Glomerular visceral epithelial cell (primary cell): ENCODE measurements around the gene FAXDC2.

Source experiments
- DNase-seq: peaks from one replicate; pipeline ENCODE4 v3.0.0-alpha.2; 2016; ENCODE audit errors: extremely low spot score

Gene FAXDC2, protein sequence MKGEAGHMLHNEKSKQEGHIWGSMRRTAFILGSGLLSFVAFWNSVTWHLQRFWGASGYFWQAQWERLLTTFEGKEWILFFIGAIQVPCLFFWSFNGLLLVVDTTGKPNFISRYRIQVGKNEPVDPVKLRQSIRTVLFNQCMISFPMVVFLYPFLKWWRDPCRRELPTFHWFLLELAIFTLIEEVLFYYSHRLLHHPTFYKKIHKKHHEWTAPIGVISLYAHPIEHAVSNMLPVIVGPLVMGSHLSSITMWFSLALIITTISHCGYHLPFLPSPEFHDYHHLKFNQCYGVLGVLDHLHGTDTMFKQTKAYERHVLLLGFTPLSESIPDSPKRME

DNA sequence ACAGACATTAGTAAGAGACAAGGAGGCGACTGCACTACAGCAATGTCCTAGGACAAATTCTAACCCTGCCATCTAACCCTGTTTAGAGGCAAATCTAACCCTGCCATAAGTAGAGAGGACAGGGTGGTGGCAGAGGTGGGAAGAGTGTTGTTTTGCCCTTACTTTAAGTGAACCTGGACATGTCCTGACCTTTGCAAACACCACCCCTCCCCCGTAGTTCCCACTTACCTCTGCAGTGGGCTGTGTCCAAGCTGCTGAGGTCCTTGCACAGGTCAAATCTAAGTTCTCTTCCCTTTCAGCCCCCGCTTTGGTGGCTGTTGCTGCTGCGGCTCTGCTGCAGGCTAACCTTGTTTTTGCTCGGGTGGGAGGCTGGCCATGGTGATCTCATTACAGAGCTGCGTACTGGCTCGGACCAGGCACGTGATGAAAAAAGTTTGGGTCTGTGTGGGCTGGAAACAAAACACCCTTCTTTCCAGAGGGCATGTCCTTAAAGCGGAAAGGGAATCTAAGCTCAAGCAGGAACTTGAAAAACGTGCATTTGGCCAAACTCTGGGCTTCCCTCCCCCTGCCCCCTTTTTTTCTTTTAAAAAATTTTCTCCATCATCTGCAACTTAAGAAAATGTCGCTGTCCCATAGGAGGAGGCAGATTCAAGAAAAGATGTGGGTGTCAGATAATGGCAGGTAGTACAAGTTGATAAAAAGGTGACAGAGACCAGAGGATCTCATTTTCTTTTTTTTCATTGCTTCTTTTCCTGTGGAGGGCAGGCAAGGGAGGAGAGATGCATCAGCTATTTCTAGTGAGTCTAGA, at the start of gene FAXDC2:
Gene FAXDC2 (minus strand): TSS at position 349 of the 808 bp plus-strand sequence. CDS start 12,425 bp downstream, outside the sequence.
- peak; percentile 49 for DNase-seq

DNA sequence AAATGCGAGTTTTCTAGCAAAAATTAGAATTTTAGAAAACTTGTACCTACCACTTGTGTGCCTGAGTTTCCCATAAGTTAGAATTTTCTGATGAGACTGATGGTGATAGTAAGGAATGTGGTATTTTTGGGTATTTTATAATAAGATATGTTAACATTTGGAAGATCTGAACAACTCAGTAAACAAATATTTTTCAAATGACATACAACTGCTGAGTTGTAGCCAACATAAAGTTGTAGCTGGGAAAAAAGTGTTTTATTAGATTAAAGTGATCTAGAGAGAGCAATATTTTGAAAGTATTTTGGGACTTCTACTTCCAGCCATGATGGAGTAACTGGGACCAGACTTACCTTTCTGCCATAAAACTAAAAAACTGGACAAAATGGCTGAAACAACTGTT, 49.7 kb upstream of the FAXDC2 start:
- DNase-seq, result no peak

DNA sequence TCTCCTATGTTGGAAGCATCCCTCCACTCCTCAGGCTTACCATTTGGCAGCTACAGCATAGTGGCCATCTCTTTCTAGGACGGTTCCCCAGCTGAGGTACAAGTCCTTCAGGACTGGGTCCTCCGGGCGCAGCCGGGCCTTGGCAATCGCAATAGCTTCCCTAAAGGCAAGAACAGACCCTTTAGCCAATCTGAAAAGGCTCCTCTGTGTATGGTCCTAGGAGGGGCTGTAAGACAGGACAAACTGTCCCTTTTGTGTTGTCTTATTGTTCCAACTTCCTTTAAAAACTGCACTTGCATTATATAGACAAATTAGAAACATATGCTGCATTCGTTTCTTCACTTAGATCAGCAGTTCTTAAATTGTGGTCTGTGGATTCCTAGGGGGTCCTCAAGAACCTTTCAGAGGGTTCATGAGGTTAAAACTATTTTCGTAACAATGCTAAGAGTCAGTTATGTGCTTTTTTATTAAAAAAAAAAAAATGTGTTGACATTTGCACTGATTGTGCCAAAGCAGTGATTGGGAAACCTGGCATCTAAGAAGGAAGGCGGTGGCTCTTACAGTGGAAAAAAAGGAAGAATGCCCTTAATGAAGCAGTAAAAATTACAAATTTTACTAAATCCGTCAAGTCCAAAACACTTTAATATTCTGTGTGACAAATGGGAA, 48.9 kb upstream of the FAXDC2 start:
- DNase-seq, result no peak

DNA sequence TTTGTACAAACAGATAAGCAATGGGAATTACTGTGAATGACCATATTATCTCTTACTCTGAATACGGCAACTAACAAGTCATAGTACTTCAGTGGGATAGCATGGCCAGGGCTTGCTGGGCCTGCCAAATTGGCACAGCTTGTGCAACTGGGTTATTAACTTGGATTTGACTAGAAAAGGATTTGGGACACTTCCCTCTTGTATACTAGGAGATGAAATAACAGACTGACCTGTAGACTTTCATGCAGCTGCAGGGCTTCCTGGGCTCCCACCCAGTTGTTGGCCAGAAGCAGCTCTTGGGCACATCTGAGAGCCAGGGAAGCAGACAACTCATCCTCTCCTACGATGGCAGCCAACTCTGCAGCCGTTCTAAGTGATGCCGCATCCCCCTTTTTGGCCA, 47.8 kb upstream of the FAXDC2 start:
- no peak for DNase-seq

DNA sequence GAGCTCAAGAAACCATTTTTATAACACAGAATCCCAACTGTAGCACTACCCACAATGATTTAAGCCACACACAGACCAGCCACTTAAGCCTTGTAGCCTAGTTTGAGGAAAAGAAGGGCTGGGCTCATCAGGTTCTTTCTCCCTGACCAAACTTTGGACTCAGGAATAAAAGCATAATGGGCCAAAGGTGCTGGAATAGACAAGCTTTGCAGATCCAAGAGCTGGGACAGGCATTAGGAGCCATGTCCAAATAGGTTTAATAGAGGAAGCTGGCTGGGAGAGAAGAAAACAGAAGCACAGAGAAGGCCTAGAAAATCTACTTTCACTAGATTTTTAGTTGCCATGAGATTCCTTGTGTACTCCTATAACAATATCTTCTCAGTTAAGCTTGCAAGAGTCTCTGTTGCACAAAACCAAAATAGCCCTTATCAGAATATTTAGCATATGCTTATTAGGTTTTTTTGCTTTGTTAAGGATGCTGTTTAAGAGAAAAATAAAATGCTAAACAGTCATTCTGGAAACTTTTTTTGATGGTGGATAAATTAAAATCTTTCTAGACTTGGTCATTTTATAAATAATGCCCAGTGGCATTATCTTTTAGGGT, 46.3 kb upstream of the FAXDC2 start:
- no peak for DNase-seq

DNA sequence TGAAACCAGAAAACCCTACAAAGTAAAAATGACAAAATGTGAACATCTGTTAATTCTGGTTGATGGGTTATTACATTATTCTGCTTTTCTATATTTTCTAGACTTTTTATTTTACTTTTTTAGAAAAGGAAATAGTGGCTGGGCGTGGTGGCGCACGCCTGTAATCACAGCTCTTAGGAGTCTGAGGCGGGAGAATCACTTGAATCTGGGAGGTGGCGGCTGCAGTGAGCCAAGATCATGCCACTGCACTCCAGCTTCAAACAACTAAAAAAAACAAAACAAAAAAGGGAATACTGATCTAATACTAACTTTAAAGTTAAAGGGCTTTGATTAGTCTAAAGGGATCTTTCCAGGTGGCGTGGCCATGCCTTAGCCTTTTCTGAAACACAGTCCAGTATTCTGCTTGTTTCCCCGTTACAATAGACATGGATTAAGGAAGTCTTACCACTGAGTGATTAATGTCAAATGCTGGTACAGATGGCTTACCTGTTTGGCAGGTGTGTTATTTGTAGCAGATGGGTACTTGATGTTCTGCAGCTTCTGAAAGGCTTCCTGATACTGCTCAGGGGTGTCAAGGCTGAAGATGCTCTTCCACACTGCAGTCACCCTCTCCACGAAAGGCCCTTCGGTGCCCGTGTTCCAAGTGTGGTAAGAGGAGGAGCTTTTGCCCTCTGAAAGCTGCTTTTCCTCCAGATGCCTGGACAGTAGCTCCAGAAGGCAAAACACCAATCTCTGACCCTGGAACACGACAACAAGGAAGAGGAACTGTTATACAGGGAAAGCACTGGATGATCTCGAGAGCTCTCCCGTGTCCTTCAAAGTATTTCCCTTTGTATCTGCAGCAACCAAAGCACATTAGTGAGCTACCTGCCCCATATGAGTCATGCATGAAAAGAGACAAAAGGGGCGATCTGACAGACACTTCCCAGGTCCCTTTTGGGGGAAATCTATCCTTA, 45.5 kb upstream of the FAXDC2 start:
- no peak for DNase-seq

DNA sequence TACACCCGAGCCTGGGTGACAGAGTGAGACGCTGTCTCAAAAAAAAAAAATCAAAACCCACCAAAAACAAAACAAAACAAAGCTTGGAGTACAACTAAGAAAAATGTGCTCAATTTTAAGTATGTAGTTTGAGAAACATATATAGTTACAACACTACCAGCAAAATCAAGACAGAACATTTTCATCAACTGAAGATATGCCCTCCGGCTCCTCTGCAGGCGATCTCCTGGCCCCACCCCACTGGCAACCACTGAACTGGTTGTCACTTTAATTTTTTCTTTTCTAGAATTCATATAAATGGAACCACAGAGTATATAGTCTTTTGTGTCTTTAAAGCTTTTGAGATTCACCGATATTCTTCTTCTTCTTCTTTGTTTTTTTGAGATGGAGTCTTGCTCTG, 43.0 kb upstream of the FAXDC2 start:
- no peak for DNase-seq

DNA sequence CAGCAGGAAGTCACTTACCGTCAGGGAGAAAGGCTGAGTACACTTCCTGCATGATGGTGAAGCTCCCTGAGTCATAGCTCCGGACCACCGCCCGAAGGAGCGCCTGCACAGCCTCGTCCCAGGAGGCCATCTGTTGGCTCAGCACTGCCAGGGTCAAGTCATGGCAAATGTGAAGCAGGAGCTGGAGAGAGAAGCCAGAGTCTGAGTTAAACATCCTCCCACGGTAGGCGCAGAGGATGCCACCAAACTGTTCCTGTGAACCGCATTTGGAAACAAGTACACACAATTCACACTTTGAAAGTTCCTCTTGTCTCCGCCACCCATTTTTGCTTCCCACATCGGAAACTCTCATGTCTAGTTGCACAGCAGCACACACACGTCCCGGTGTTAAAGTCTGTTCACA, 42.0 kb upstream of the FAXDC2 start:
- DNase-seq, result no peak

DNA sequence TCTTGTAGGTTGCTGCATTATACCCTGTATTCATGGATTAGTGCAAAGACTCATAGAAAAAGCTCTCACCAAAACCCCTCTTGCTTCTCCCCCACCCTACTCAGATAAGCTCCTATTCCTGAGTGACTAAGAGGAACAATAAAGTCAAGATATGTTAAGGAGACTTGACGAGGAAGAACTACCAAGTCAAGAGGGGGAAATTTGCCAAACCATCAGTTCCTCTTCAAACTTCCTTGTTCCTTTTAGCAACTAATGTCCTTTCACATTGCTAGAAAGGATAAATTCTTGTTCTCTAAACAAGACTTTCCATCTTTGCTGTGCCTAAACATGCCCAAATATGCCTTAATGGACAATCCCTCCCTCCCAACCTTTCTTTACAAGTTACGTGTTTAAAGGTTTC, 35.0 kb upstream of the FAXDC2 start:
- no peak for DNase-seq

DNA sequence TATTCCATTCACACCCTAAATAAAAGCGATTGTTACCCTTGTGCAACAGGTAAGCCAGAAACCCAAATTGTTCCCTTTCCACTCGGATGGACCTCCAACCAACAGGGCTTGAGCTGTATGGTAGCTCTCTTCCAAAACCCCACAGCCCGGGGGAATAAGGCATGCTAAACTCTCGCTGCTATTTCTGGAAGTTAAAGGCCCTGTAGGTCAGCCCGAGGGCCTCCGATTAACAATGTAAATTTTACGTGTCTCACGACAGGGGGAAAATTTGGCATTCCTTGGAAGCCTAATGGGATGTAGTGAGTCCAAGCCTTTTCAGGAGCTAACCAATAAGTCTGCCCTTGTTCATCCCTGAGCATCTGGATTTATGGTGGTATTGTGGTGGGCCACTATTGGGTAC, 34.0 kb upstream of the FAXDC2 start:
- no peak for DNase-seq

DNA sequence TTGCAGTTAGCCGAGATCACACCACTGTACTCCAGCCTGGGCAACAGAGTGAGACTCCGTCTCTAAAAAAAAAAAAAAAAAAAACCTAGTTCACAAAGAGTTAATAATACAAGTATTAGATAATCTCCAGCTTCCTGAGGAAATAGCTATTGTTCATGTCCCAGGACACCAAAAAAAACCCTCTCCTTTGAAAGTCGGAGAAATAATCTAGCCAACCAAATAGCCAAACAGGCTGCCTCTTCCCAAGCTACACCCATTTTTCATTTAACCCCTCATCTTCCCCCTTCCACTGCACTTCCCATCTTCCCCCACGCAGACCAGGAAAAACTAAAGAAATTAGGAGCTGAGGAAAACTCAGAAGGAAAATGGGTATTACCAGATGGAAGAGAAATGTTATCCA, 31.6 kb upstream of the FAXDC2 start:
- no peak for DNase-seq

DNA sequence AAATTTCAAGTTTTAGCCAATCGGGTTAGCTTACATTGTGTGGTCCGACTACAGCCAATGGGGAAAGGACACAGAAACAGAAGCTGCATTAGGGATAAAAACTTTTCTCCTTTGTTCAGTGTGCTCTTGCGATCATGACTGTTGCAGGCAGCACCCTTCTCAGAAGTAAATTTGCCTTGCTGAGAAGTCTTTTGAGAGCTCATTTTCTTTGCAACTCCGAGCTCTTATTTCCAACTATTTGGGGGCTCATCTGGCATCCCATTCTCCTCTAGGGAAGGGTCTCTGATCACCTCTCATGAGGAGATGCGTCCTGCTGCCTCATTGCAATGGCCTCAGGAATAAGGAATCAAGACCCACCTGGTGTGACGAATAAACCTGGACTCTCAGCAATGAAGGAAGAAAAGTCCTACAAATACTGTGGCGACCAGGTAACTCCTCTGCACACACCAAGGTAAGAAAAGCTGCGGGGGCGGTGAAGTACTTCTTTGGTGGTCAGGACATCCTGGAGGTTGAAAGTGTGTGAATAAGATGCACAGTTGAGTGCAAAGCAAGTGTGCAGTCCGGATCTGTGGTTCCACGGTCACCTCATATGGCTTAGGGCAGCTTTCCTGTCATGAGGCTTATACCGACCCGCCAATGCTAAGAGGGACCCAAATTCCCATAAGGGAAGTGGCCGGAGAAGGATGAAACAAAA, 28.4 kb upstream of the FAXDC2 start:
- DNase-seq, result no peak

DNA sequence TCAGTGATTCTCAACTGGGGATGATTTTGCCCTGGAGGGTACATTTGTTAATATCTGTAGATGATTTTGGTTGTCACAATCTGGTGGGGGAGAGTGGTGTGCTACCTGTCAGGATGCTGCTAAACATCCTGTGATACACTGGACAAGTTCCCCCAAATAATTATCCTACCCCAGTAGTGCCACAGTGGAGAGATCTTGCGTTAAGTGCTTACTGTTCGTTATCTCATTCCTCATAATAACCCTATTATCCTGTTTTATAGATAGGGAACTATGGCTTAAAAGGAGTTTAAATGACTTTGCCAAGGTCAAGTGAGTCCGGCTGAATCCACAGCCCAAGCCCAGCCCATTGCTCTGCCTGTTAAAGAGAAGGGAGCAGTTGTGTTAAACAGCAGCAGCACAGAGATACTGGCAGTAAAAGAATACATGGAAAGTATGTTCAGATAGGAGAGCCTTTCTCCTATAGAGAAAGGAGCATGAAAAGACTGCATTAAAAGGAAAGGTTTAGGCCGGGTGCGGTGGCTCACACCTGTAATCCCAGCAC, 23.5 kb upstream of the FAXDC2 start:
- no peak for DNase-seq

DNA sequence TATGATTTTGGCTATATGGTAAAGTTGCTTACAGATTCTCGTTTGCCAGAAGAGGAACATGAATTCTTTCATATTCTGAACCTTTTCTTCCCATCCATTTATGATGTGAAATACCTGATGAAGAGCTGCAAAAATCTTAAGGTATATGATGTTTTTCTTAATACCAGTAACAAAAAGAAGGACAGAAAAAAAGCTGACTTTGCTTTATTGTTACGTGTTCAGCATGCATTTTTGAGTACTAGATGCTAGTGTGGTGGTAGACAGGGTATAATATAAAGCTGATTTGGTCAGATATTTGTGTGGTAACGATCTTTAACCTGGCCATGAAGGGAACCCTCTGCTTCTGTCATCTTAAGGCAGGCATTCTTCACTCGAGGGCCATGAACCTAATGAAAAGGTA, 21.3 kb upstream of the FAXDC2 start:
- no peak for DNase-seq

DNA sequence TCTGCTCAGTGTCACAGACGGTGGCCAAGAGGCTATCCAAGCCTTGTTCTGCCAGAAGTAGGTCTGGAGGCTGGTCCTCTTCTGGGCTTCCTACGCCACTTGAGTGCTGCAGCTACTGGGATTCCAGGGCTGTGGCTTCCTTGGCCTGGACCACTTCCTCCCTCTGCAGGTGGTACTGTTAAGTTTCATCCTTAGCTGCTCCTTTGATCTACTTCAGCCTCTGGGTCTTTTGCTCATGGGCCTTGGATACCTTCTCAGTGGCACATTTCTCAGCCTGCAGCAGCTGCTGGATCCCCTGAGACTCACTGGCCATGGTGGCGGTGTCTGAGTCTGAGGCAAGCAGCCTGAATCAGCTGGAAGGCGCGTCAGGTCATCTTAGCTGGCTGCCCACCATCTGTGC, 18.3 kb upstream of the FAXDC2 start:
- DNase-seq, result peak; percentile 30

DNA sequence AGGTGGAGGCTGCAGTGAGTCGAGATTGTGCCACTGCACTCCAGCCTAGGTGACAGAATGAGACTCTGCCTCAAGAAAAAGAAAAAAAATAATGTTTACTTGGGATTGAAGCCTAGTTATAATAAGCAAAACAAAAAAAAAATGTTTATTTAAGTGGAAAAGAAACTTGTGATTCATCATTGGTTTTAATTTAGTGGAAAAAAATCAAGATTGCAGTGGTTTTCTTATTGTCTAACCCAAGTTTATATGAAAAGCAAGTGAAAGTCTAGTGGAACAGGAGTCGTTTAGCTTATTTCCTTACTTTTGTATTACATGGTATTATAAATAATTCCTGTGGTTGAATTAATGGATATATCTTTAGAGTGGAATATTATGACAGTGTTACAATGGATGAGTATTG, 16.4 kb upstream of the FAXDC2 start:
- no peak for DNase-seq

DNA sequence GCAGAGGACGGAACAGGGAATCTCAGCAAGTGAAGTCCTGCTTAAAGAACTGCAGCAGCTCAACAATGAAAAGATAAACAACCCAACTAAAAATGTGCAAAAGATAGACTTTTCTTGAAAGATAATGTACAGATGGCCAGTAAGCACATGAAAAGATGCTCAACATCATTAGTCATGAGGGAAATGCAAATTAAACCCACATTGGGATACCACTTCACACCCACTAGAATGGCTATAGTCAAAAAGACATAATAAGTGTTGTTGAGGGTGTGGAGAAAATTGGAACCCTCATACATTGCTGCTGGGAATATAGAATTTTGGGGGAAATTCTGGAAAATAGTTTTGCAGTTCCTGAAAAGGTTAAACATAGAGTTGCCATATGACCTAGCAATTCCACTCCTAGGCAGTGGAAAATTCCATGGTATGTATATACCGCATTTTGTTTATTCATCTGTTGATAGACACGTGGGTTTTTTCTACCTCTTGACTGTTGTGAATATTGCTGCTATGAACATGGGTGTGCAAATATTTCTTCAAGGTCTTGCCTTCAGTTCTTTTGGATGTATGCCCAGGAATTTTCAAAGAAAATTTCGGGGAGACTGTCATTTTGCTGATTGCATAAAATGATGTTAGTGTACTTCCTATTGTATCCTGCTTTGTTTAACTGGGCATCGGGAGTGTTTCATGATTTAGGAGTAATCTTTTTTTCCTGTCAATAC, 15.2 kb upstream of the FAXDC2 start:
- DNase-seq, result no peak

DNA sequence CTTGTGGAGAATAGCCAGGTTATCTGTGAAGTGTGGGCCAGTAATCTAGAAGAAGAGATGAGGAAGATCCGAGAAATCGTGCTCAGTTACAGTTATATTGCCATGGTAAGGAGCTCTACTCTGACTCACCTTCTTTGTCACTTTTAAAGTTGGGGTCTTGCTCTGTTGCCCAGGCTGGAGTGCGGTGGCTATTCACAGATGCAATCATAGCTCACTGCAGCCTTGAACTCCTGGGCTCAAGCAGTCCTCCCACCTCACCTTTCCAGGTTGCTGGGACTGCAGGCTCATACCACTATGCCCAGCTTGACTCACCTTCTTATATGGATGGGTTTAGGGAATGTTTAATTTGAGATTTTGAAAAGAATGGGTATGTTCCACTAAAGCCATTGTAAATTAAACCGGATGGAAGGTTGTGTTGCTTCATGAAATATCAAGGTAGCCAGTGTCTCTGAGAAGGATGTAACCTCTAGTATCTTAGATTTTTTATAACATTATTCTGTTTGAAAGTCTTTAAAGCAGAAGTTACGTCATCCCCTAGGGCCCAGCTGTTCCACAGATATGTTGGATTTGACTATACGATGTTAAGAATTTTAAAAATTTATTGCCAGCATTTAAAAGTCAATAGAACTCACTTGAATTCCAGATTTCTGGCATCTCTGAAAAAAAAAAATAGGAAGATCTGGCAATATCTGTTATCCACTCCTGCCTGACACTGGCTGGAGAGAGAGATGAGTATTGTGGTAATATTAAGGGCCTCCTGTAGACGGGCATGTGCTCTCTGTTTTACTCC, 13.1 kb upstream of the FAXDC2 start:
- no peak for DNase-seq

DNA sequence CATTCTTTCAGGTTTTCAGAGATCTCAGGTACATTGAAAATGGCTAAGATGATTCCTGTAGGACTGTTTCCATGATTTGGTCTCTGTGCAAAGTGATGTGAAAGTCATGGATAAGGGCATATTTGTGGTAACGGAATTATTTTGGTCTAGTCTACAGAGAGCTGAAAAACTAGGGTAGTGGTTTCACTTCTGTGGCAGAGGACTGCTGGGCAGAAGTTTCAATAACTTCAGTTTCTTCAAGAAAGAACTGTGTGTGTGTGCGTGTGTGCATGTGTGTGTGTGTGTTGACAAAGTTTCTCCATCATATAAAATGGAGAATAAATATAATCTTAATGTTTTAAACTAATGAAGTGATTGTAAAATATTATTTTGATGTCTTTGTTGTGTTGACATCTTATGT, 12.4 kb upstream of the FAXDC2 start:
- no peak for DNase-seq
